Aorta (tissue), 5 donors: ENCODE data around the gene CHD9NB. TPM values are rescaled to one million over a fixed set of nuclear protein-coding genes. Genes with fewer than 3 reads are reported as not detected.

ENCODE experiments used
- ATAC-seq: fragments of 200-7000 bp; cut with Tn5 transposase; one replicate; pipeline ENCODE4 v1.9.1; 2022; ENCODE audit warnings: moderate library complexity; ENCODE audit not compliant: low FRiP score
- DNase-seq, 2 donors: peaks; one replicate each; pipeline ENCODE4 v3.0.0-alpha.2; 2020
- H3K27ac ChIP-seq, 2 donors: one replicate each; pipeline ENCODE4 v1.5.1; 2013; ENCODE audit warnings: low read length in 2 of 2, mild to moderate bottlenecking in 2 of 2, moderate library complexity in 2 of 2, control low read depth in 1 of 2, inconsistent platforms in 1 of 2, low read depth in 1 of 2
- H3K27me3 ChIP-seq, 2 donors: one replicate each; pipeline ENCODE4 v1.6.1; 2013; ENCODE audit warnings: control low read depth in 1 of 2, low read length in 1 of 2, mild to moderate bottlenecking in 1 of 2, moderate library complexity in 1 of 2; ENCODE audit not compliant: insufficient read depth in 2 of 2, control insufficient read depth in 1 of 2
- H3K36me3 ChIP-seq, 2 donors: one replicate each; pipeline ENCODE4 v1.6.1; 2013; ENCODE audit warnings: control low read depth in 1 of 2, low read length in 1 of 2, mild to moderate bottlenecking in 1 of 2; ENCODE audit not compliant: insufficient read depth in 2 of 2, control insufficient read depth in 1 of 2
- H3K4me1 ChIP-seq, 2 donors: one replicate each; pipeline ENCODE4 v1.6.1; 2013; ENCODE audit warnings: low read length in 2 of 2, control low read depth in 1 of 2, mild to moderate bottlenecking in 1 of 2, moderate library complexity in 1 of 2; ENCODE audit not compliant: insufficient read depth in 2 of 2, control insufficient read depth in 1 of 2
- H3K4me3 ChIP-seq, 2 donors: one replicate each; pipeline ENCODE4 v1.5.1; 2013; ENCODE audit warnings: low read length in 2 of 2, control low read depth in 1 of 2, mild to moderate bottlenecking in 1 of 2
- H3K9me3 ChIP-seq: one replicate; pipeline ENCODE4 v1.6.1; 2013; ENCODE audit warnings: mild to moderate bottlenecking, low read length; ENCODE audit not compliant: control insufficient read depth
- WGBS, 2 donors: extraction: QIAGEN DNeasy Blood & Tissue Kit; methylation state at CpG; one replicate each; pipeline ENCODE4 v1.1.7; 2013; 5-methylcytosine and 5-hydroxymethylcytosine counted together
- intact Hi-C, 2 donors: fragments of 100-400 bp; cut with DNase I; formaldehyde crosslinking; loops; one replicate each; pipeline versions ENCODE4 v1.14.2 to v1.15.0; 2022
- polyA plus RNA-seq, 2 donors: library from polyadenylated mRNA; stranded (reverse); fragments of 200-250 nt; gene quantifications; one replicate each; pipeline ENCODE4 v1.2.3, GENCODE V29; 2013
- total RNA-seq, 2 donors: library from RNA; stranded (reverse); fragmentation: NEBNext Ultra II Directional; extraction: Animal tissue kit (Norgen Biotek cat#: 25700); gene quantifications; one replicate each; pipeline ENCODE4 v1.2.1, GENCODE V29; 2021
- donor health status: healthy with polysubstance abuse.
- donor health status: Bipolar disorder and iron deficiency.
- donor health status: DM: no; HTN: no; CAD: no.
- donor health status: DM: no; HTN: no; CAD: no.
- donor health status: DM: yes; HTN: yes; CAD: no.

CHD9NB gene
- total and polyA plus RNA-seq, 4 donors: 0.36 to 2.3 (median 1.0) TPM

DNA sequence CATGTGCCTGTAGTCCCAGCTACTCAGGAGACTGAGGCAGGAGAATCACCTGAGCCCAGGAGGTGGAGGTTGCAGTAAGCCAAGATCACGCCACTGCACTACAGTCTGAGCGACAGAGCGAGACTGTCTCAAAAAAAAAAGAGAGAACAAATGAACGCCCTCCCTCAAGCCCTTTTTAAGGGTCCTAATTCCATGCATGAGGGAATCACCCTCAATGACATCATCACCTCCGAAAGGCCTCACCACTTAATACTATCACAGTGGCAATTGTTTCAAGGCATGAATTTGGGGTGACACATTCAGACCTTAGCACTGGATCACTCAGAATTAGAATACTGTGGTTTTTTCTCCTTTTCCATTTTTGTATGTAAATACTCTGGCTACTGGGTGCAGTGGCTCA lies 57.8 kb downstream of the CHD9NB start:
- no peak overlapping the region for H3K27ac ChIP-seq
- intact Hi-C loops: no loop called here
- 79 to 87% methylated on average over 5 of the region's 5 CpGs for WGBS, 2 donors

GRCh38 chr16:52993179-52993578 lies 59.5 kb downstream of the CHD9NB start:
- no peak overlapping the region for H3K4me3 ChIP-seq
- no peak for ATAC-seq
- WGBS, 2 donors: 40 to 44% methylated on average over 3 of the region's 3 CpGs

More for the DNA sequence above, 57.8 kb downstream of the CHD9NB start:
- H3K27me3 ChIP-seq: no peaks in the 10 kb centered on the region
- no peaks in the 10 kb centered on the region for H3K9me3 ChIP-seq
- DNase-seq (no peak), ATAC-seq (no peak)
- no peaks in the 10 kb centered on the region for H3K4me1 ChIP-seq
- no peak overlapping the region for H3K4me3 ChIP-seq
- no peaks in the 10 kb centered on the region for H3K36me3 ChIP-seq

GRCh38 chr16:52991572-52991971 lies 61.1 kb downstream of the CHD9NB start:
- H3K4me3 ChIP-seq: no peak overlapping the region
- DNase-seq: no peak
- no peak overlapping the region for H3K27ac ChIP-seq
- WGBS, 2 donors: 97 to 100% methylated on average over 1 of the region's 1 CpG
- no peaks in the 10 kb centered on the region for H3K27me3 ChIP-seq
- ATAC-seq: no peak
- intact Hi-C loops: no loop called here
- H3K4me1 ChIP-seq: no peaks in the 10 kb centered on the region
- no peaks in the 10 kb centered on the region for H3K36me3 ChIP-seq
- no peaks in the 10 kb centered on the region for H3K9me3 ChIP-seq

More at GRCh38 chr16:52993179-52993578, 59.5 kb downstream of the CHD9NB start:
- H3K9me3 ChIP-seq: no peaks in the 10 kb centered on the region
- H3K27me3 ChIP-seq: no peaks in the 10 kb centered on the region
- no peak overlapping the region for H3K27ac ChIP-seq
- DNase-seq: no peak
- no peaks in the 10 kb centered on the region for H3K36me3 ChIP-seq
- intact Hi-C loops: no loop called here
- no peaks in the 10 kb centered on the region for H3K4me1 ChIP-seq

Other genes starting within 250 kb of the CHD9NB start
- gene CHD9, start 2.1 kb upstream of the CHD9NB start, total RNA-seq: 100 to 1,000 TPM in 1 of 2 donors, 10 to 100 TPM in 1; 87.3 to 133 TPM
- gene CHD9, start 2.1 kb upstream of the CHD9NB start, polyA plus RNA-seq: 10 to 100 TPM in 1 of 2 donors, 1 to 10 TPM in 1; 9.6 to 16.6 TPM